OCI-LY3 (cell line): ENCODE data around the gene OSCP1.
"Not testable (repeated sequence)": the region's sequence is repeated elsewhere in the genome, so short reads cannot be mapped to it uniquely, and the experiment has no call there.

Experiments used
- EZH2phosphoT487 ChIP-seq: fragments of 200-600 bp; shearing (Covaris generic); IDR thresholded peaks from 2 replicates; pipeline ENCODE4 v1.6.1; 2018; ENCODE audit warnings: antibody characterized with exemption, mixed run types, low read depth
- TF ChIP-seq, protein P1 (sequence below): fragments of 200-600, 300-600 bp; sonication (generic); IDR thresholded peaks from 2 replicates; pipeline ENCODE4 v1.5.1; 2014; ENCODE audit warnings: antibody characterized with exemption, low read length, low read depth

DNA sequence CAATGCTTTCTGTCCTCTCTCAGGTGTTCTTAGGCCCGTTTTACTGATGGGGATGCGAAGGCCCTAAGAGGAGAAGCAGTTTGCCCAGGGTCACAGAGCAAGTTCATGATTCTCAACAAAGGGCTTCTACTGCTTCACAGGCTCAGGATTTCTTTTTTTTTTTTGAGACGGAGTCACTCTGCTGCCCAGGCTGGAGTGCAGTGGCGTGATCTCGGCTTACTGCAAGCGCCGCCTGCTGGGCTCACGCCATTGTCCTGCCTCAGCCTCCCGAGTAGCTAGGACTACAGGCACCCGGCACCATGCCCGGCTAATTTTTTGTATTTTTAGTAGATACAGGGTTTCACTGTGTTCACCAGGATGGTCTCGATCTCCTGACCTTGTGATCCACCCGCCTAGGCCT is 27.4 kb upstream of the OSCP1 start:
- TF ChIP-seq, protein P1, sequence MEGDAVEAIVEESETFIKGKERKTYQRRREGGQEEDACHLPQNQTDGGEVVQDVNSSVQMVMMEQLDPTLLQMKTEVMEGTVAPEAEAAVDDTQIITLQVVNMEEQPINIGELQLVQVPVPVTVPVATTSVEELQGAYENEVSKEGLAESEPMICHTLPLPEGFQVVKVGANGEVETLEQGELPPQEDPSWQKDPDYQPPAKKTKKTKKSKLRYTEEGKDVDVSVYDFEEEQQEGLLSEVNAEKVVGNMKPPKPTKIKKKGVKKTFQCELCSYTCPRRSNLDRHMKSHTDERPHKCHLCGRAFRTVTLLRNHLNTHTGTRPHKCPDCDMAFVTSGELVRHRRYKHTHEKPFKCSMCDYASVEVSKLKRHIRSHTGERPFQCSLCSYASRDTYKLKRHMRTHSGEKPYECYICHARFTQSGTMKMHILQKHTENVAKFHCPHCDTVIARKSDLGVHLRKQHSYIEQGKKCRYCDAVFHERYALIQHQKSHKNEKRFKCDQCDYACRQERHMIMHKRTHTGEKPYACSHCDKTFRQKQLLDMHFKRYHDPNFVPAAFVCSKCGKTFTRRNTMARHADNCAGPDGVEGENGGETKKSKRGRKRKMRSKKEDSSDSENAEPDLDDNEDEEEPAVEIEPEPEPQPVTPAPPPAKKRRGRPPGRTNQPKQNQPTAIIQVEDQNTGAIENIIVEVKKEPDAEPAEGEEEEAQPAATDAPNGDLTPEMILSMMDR: not testable (repeated sequence)
- TF ChIP-seq EZH2phosphoT487: not testable (repeated sequence)
